HG02623 (cell line): Measurements from ENCODE around the gene PDE10A.

Experiments
- ATAC-seq: cut with Tn5 transposase; IDR thresholded peaks from one replicate; pipeline ENCODE4 v1.9.1; 2021; ENCODE audit warnings: moderate library complexity; ENCODE audit not compliant: unreplicated experiment

The PDE10A gene

DNA sequence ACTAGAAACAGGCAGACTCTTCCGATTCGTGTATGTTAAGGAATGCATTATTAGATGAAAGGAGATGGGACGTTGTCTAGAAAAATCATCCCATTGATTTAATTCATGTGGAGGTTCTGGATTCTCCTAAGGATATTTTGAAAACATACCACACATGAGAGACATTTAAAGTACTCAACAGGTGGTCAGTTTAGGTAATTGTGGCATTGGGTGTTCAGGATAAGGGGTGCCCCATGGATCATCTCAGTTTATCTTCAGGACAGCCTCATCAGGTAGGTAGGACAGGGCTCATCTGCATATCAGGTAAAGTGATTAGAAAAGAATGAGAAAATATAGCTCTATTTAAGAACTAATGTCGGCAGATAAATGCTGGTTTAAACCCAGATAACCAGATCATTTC lies 15.9 kb upstream of the PDE10A start:
- ATAC-seq: no peak

DNA sequence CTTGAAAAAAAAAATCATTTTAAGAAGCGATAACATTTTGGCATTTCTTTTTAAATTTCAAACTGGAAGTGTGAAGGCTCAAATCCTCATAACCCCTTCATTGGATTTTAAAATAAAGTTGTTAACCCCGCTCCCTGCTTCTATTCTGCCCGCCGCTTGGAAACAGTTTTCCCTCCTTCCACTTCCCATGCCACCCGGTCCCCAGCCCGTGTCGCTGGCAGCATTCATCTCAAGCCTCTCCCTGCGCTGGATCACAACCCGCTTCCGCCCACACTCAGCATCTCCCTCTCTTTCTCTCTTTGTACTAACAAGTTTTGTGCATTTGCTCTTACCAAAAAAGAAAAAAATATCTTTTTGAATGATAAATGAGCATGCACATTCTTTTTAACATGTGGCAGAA lies 15.4 kb upstream of the PDE10A start:
- ATAC-seq: no peak

DNA sequence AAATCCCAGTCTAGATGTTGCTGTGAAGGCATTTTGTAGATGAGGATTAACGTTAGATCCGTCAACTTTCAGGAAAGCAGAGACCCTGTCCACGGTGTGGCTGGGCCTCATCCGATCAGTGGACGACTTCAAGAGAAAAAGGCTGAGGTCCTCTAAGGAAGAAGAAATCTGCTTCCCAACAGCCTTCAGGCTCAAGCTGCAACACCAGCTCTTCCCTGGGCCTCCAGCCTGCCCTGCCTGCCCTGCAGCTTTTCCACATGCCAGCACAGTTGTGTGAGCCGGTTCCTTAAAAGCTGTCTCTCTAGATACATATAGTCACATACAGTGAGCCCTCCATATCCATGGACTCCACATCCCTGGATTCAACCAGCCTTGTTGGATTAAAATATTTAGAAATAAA lies 14.1 kb upstream of the PDE10A start:
- ATAC-seq: no peak

DNA sequence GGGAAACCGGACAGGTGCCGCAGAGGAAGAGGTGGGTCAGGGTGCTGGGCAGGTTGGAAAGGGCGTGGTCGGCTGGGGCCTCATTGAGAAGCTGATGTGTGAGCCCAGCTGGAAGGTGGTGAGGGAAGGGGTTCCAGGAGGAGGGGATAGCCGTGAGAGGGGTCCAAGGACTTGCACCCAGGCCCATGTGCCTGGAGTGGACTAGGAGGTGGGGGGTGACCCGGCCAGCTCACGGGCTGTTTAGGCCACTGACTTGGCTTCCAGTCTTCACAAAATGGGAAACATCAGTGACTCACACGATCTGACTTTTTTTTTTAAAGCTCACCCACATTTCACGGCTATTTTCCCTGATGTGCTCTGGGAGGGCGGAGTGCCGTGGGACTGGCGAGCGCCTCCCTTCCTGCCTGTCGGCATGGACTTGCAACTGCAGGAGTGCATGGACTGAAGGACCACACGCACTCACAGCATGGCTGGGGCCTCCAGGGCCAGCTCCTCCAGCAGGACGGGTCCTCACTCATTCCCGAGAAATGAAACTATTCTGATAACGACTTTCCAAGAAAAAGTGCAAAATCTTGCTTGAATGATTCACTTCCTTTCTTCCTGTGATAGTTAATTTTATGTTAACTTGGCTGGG lies 13.5 kb upstream of the PDE10A start:
- no peak for ATAC-seq

DNA sequence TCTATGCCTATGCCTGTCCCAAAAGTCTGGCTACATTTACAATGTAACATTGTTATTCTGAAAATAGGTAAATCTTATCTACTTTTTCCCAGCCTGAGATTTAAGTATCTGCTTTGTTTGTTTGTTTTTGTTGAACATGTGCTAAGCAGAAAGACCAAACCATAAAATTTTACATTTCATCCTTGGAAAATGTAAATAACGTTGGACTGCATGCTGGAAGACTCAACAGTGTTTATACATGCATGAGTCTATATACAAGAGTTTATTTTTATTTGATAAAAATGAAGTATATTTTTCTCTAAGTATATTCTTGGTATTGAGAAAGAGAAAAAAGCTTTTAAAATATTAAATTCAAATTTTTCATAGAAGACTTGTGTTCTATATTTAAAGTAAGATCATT lies 12.1 kb upstream of the PDE10A start:
- ATAC-seq: no peak

DNA sequence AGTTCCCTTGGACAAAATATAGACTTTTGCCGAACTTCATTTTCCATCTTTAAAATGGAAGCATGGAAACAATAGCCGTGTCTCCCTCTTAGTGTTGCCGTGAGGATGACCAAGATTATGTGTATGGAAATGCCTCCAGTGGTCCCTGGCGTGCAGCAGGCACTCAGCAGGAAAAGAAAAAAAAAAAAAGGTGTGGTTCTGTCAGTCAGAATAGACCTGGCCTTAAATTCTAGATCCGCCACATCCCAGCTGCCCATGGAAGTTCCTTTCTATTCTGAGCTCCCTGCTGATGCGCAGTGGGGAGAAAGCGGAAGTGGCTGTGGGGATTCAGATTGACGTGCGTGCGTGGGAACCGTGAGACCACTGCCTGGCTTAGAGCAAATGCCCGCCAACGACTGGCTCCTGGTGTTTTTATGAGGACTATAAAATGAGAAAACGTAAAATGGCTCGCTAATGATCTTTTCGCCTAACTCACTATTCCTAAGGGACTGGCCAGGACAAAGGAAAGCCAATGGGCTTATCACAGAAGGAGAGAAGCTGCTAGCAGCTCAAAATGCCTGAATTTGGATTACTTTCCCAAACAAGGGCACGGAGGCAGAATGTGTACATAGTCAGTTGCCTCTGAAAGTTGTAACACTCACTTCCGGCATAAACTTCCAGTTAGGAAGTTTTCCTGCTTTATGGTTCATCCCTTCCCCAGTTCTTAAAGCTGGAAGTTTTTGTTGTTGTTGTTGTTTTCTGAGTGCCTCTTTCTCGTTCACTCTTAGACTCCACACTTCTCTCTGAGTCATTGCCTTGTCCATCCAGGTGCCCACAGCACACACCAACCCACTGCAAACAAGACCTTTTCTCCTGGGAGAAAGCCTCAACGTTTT lies 11.4 kb upstream of the PDE10A start:
- no peak for ATAC-seq

DNA sequence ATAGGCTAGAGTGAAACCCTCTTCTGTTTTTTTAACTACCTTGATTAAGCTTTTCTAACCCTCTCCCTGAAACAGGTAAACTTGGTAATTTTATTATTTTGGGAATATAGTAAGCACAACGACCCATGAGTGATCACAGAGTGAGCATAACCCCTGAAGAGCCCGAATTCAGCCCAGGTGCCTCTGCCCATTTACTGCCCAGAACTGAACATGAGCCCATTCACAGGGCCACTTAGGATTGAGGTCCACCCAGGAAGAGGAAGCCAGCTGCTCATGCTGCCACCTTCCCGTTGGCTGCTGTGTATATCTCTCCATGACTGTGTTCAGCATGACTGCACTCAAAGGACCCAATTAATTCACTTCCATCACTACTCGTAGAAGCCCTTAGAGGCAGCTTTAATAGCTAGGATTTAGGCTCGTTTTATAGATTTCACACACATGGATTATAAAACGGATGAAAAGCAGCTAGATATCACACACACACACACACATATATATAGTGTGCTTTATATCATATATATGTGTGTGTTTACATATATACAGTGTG lies 8.3 kb upstream of the PDE10A start:
- ATAC-seq: no peak

DNA sequence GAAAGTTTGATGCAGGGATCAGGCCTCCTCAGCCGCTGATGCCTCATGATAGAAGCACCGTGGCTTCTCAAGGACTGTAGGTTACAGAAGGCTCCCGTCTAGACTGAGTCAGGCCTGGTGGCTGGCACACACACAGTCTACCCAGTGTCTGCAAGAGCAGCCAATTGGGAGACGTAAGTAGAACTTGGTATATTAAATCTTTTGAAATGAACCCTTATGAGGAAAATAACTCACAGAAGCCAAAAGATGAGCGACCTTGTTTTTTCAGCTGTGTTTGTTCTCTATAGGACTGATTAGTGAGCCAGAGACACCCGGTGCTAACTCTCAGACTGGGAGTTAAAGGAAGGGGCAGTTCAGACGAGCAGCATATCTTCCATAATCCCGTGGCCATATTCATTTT lies 5.9 kb upstream of the PDE10A start:
- no peak for ATAC-seq

DNA sequence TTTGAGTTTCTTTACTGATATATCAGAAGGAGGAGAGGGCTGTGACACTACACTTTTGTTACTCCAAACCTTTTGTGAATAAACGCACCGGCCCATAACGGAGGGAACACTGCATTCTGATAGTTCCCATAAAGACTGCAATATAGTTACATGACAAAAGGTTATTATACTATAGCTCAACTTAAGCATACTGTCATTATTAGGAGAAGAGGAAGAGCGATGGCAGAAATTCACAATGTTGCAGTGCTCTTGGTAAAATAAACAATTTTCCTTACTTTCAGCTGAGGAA lies 2.3 kb upstream of the PDE10A start:
- no peak for ATAC-seq

DNA sequence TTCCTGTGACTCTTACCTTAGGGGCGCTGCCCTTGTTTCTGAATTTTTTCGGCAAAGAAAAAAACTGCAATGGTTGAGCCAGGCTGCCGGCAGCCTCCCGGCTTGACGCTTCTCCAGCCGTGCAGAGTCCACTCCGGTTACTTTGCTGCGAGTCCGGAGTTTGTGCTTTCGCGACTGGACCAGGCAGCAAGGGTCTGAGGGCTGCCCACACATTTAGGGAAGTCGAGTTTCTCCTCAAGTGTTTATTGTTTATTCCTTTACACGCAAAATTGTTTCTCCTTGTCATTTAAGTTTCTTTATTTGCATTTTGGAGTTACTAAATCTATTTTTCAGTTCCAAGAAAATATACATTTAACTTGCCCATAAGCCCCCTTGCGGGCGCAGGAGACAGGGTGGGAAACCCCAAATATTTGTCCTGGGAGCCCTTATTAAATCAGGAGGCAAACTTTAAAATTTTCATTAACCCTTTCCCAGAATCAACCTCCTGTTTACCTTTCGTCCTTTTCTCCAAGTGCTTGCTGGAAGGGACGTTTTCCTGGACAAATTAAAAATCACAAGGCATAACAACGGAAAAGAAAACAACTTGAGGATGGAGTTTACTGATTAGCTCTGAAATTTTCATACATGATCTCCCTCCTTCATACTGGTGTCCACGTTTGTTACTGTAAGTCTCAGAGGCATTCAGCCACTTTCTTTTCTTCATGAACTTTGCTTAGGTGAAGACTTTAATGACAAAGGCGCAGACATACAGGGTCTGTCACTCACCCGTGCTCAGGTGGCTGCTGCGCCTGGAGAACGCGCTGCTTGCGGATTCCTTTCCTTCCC lies 1.7 kb upstream of the PDE10A start:
- ATAC-seq: no peak

DNA sequence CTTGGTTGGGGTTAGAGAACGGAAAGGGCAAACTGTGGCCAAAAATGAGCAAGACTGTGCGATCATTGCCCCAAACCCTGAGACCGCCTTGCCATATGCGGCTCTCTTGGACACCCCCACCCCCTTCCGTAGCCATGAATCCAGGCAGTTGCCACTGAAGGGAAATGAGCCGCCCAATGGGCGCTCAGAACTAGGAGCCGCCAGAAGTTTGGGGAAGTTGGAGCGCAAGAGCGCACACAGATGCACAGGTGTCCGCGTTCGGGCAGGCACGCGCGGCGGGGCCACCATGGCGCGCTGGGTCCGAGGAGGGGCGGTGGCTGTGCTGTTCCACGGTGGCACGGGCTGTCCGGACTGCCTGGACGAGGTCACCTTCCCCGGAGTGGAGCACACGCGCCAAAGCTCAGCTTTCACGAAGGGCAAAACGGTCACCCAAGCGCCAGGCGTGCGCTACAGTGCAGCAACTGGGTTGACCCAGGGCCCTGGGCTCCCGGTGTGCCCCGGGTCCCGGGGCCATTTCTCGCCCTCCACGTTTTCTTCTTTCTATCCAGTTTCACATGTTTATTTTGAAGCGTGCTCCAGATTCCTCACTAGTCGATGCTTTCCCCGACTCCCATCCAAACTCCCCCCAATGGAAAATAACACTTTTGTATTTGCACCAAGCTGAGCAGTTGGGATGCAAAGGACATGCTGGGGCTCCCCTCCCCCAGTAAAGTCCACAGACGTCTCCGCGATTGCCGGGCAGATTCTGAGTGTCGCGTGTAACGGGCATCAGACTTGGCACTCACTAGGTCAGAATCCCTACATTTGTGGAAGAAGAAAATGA lies 906 bp upstream of the PDE10A start:
- ATAC-seq: no peak

DNA sequence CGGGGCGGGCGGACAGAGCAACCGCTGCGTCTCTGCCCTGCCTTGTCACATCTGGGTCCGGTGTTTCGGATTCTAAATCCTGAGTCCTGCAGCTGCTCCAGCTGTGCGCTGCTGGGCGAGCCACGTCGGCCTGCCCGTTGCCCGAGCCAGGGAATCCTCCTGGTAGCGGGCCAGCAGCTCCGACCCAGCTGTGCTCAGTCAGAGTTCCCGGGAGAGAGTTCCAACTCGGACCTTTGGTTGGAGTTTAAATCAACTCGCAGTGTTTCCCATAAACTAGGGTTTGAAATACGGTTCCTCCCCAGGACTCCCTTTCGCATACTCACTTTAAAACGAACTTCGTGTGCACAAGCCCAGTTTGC lies 315 bp upstream of the PDE10A start:
- no peak for ATAC-seq

DNA sequence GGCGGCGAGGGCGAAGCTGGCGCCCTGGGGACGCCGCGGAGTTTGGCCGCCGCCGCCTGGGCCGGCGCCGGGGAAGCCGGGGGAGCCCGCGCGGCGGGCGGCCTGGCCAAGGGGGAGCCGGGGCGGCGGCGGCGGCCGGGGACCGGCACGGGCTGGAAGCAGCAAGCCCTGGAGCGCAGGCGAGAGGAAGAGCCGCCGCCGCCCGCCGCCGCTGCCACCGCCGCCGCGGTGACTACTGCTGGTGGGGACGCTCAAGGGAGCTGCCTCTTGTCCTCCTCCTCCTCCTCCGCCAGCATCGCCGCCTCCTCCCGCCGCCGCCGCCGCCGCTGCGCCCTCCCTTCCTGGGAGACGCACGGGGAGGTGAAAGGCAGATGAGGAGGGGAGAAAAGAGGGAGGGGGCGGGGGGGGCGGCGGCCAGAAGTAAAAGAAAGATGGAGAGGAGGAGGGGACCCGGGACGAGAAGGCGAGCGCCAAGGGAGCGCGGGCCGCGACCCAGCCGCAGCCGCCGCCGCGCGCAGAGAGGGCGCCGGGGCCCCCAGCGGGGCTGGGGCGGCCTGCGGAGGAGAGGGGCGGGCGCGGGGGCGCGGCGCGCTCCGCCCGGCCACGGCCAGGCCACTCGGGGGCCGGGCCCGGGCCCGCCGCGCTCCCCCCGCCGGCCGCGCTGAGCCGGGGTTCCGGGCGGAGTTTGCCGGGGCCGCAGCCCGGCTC lies 846 bp downstream of the PDE10A start:
- no peak for ATAC-seq

DNA sequence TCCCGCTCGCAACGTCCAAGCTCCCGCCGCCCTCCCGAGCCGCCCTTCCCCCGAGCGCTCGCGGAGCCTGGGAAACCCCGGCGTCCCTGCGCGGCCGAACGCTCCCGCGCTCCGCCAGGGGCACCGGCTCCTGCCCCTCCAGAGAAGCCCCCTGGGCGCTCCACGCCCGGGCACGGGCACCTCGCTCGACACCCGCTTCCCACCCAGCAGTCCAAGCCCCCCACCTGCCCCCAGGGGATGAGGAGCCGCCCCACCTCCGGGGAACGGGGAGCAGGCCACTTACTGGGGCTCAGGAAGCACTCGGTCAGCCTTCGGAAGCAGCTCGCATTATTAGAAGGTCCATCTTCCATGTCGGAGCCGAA lies 1.4 kb downstream of the PDE10A start:
- no peak for ATAC-seq

DNA sequence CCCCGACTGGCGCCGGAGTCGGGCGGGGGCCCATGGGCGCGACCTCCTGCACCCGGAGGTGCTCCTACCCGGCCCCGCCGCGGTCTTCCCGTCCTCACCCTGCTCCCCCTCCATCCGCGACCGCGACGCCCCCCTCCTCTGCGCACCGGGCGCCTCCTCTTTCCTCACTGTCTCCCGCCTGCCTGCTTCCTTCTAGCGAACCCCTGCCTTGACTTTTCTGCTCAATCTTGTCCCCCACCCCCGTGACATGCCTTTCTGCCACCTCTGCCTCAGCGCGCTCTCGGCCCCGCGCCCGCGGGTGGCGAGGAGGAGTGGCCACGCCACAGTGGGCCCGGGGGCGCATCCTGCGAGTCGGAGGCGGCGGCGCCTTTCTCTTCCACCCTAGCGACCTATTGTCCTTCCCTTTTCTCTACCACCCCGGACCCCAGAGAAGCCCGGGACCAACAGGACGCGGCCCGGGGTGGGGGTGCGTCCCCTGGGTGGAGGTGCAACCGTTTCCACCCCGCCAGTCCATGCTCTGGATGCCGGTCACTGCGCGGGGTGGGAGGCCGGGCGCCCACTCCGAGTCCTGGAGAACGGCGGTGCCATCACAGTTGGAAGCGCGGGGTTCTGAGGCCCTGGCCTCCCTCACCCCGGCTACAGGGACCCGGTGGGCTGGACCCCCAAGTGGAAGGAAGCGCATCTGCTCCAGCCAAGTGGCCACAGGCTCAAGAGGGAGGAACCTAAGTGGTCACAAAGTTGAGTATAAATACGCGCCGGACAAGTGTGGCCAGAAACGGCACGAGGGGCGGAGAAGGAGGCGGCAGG lies 2.0 kb downstream of the PDE10A start:
- ATAC-seq: no peak

DNA sequence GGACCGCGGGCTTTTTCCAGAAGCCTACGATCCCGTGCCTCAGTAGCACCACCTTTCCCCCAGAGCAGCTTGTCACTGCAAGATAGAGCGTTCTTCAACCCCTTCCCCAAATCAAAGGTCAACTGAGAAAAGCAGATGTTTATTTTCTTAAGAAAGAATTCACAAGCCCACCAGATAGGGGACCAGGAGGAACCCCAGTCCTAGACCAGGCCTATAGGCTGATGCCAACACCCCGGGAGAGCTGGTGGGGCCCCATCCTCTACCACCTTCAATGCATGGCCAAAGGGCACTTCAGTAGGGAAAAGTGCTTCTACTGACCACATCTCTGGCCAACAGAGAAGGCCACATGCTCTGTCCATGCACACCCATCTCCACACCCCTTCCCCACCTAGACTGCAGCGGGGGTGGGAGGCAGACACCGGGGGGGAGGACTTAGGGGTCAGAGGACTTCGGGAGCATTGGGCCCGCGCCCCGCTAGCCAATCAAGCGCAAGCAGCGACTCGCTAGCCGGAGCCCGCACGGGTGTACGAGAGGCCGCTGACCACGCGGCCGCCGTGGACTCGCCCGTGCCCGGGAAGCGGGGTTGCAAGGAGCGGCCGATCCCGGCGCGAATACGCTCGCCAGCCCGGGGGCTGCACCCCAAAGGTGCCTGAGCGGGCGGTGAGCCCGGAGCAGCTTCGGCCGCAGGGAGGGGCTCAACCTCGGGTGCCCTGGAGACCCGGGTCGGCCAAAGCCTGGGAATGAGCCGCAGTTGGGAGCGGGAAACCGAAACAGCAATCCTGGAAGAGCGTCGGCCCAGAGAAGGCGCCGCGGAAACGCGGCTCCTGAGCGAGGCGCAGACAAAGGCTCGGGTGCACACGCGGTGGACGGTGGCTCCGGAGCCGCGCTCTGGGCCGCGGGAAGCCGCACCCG lies 2.8 kb downstream of the PDE10A start:
- ATAC-seq: no peak

DNA sequence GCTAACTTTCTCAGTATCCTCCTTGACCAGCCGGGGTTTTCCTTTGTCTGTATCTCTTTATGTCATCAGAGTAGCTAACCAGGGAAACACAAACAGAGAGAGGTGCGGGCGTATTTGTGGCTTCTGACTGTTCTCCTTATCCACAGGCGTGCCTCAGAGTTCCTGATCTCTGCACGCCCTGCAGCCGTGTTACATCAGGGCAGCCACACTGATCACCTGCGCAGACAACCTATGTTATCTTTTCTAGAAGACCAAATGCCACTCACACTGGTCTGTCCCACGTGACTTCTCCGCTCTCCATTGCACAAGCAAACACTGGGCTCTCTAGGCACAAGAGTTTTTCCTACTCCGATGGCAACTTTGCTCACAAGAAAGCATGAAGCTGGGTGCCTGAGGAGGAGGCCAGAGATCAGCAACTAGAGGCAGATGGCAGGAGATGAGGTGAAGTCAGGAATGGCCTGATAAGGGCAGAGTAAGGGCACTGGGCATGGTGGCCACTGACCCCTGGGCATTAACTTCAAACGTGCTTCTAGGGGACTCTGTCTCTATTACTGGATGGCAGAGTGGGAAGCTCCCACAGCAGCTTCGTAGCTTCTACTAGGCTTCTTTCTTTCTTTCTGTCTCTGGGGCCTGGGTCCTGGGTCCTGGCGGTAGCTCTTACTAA lies 4.5 kb downstream of the PDE10A start:
- no peak for ATAC-seq

DNA sequence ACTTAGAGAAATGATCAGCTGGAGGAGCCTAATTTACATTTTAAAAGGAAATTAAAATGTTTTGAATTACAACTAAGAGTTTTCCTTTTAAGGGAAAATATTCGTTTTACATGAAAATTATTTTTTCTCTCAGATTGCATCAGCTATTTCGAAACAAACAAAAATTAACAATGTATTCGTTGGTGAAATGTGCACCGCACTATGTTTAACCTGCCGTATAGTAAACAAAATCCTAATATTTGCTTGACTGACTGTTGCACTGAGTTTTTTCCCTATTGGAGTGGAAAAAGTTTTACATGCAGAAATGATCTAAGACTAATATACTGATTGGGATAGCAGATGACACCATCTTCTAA lies 5.7 kb downstream of the PDE10A start:
- ATAC-seq: no peak
